Measurements from ENCODE around the gene DPP6. TPM values are rescaled to one million over a fixed set of nuclear protein-coding genes. Genes with fewer than 3 reads are reported as not detected.
A peak's percentile ranks its signal among the peaks of the same experiment; 100 is the strongest.
"Not testable (repeated sequence)": the region's sequence is repeated elsewhere in the genome, so short reads cannot be mapped to it uniquely, and the experiment has no call there.

DPP6 gene
- total RNA-seq, 2 donors from 2014 or later = 0.99 to 1.8 TPM

DNA sequence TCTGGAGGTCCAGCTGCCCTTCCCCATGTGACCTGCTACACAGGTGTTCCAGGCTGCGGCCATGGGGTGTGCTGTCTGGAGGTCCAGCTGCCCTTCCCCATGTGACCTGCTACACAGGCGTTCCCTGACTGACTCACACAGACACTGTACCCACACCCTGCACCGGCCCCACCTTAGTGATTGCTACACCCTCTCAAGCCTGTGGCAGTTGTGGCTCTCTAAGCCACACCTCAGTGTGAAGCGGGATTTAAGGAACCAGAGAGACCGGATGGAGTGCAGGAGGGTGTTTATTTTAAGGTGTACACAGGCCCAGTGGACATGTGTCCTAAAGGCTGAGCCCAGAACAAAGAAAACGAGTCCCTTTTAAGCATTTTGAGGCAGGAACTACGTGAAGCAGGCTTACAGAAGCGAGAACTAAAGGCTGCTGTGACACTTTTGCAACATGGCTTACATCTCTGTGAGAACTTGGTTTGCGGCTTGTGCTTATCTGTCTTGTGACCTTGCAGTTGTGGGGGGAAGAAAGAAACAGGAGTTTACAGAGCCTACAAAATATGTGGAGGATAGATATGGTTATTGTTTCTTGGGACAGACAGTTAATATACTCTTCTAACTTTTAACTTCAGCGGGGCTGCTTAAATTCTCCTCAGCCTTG is 624.4 kb downstream of the DPP6 start:
- H3K4me1 ChIP-seq = peaks cover 5% of the 10 kb centered on the region
- intact Hi-C loops (cut with DNase I) = no loop called here
- DNase-seq (peak in 3 of 4 donors; percentile 33 to 55 (median 54)), ATAC-seq (peak; percentile 79)
- H3K27me3 ChIP-seq = no peaks in the 10 kb centered on the region
- H3K9me3 ChIP-seq = no peaks in the 10 kb centered on the region
- H3K4me3 ChIP-seq = no peak overlapping the region
- no peak overlapping the region for H3K27ac ChIP-seq
- H3K36me3 ChIP-seq (replicated peaks in 1 of 2; ENCODE audit: insufficient read depth in 1 of 2, low read depth in 2 of 2) = no peaks in the 10 kb centered on the region
- WGBS, 2 donors = 45 to 46% methylated on average over 9 to 10 of the region's 10 CpGs
- no peak for TF ChIP-seq POLR2A (IDR thresholded peaks at IDR 0.05)
- TF ChIP-seq, protein P1, sequence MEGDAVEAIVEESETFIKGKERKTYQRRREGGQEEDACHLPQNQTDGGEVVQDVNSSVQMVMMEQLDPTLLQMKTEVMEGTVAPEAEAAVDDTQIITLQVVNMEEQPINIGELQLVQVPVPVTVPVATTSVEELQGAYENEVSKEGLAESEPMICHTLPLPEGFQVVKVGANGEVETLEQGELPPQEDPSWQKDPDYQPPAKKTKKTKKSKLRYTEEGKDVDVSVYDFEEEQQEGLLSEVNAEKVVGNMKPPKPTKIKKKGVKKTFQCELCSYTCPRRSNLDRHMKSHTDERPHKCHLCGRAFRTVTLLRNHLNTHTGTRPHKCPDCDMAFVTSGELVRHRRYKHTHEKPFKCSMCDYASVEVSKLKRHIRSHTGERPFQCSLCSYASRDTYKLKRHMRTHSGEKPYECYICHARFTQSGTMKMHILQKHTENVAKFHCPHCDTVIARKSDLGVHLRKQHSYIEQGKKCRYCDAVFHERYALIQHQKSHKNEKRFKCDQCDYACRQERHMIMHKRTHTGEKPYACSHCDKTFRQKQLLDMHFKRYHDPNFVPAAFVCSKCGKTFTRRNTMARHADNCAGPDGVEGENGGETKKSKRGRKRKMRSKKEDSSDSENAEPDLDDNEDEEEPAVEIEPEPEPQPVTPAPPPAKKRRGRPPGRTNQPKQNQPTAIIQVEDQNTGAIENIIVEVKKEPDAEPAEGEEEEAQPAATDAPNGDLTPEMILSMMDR (IDR thresholded peaks at IDR 0.05) = no peak

DNA sequence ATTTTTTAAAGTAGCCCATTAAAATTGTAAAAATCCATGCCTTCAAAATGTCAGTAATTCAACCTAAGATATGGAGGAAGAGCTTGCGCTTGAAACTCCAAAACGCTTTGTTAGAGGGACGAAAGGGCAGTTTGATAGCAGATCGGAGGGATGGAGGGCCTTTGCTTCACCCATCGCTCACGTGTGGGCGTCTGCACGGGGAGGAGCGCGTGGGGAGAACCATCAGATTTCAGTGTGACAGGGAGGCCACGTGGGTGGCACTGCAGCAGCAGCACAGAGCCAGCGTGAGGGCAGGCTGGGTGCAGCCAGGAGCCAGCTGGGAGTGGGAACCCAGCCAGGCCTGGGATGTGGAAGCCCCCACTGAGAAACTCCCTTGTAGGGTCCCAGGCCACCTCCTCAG is 625.3 kb downstream of the DPP6 start:
- no peaks in the 10 kb centered on the region for H3K27me3 ChIP-seq
- intact Hi-C loops (cut with DNase I) = no loop called here
- H3K27ac ChIP-seq = no peak overlapping the region
- peaks cover 5% of the 10 kb centered on the region for H3K4me1 ChIP-seq
- DNase-seq = no peak
- WGBS, 2 donors = 84 to 87% methylated on average over 11 to 12 of the region's 12 CpGs
- TF ChIP-seq POLR2A (IDR thresholded peaks at IDR 0.05) = no peak
- TF ChIP-seq, protein P1 (IDR thresholded peaks at IDR 0.05) = no peak
- no peaks in the 10 kb centered on the region for H3K36me3 ChIP-seq (replicated peaks in 1 of 2; ENCODE audit: insufficient read depth in 1 of 2, low read depth in 2 of 2)
- no peak for ATAC-seq
- H3K4me3 ChIP-seq = no peak overlapping the region
- H3K9me3 ChIP-seq = no peaks in the 10 kb centered on the region

DNA sequence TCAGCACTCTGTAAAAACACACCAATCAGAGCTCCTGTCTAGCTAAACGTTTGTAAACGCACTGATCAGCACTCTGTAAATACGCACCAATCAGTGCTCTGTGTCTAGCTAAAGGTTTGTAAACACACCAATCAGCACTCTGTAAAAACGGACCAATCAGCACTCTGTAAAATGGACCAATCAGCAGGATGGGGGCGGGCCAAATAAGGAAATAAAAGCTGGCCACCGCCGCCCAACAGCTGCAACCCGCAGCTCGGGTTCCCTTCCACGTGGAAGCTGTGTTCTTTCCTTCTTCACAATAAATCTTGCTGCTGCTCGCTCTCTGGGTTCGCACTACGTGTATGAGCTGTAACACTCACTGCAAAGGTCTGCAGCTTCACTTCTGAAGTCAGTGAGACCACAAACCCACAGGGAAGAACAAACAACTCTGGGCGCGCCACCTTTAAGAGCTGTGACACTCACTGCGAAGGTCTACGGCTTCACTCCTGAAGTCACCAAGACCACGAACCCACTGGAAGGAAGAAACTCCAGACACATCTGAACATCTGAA is 625.9 kb downstream of the DPP6 start:
- H3K9me3 ChIP-seq; H3K36me3 ChIP-seq (replicated peaks in 1 of 2; ENCODE audit: insufficient read depth in 1 of 2, low read depth in 2 of 2); H3K4me3 ChIP-seq; H3K27ac ChIP-seq; H3K27me3 ChIP-seq; ATAC-seq; DNase-seq; H3K4me1 ChIP-seq; intact Hi-C loops (cut with DNase I): not testable (repeated sequence)
- 85 to 88% methylated on average over 16 to 18 of the region's 18 CpGs for WGBS, 2 donors

DNA sequence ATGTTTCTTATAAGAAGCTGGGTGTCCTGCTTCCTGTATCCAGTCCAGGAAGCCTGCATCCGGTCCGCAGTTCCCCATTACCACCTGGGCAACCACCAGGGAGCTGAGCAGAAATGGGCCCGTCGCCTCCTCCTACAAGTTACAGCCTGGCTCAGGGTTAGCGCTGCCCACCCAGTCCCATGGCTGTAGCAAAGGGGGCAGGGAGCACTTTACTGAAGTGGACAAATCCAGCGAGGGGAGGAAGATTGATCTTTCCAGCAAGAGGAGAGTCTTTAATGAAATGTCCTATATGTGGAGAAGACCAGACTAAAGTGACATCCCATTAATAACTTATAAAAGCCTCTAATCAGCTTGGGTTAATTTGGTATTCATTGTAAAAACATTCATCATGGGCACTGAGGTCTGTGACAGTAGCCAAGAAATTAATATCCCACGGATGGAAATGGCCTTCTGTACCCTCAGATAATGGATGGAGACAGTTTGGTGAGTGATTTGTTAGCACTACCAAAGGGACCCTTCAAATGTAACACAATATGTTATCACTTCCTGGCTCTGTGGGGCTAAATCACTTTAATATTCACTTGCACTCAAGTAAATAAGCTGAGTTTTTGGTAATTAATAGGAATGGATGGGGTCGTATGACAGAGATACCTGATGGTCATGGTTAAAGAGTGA is 627.3 kb downstream of the DPP6 start:
- ATAC-seq (no peak), DNase-seq (no peak)
- no peak for TF ChIP-seq POLR2A (IDR thresholded peaks at IDR 0.05)
- TF ChIP-seq, protein P1 (IDR thresholded peaks at IDR 0.05) = no peak
- H3K4me1 ChIP-seq = peaks cover 5% of the 10 kb centered on the region
- H3K27ac ChIP-seq = no peak overlapping the region
- intact Hi-C loops (cut with DNase I) = no loop called here
- H3K9me3 ChIP-seq = no peaks in the 10 kb centered on the region
- no peak overlapping the region for H3K4me3 ChIP-seq
- H3K27me3 ChIP-seq = no peaks in the 10 kb centered on the region
- 76 to 84% methylated on average over 6 to 8 of the region's 8 CpGs for WGBS, 2 donors
- H3K36me3 ChIP-seq (replicated peaks in 1 of 2; ENCODE audit: insufficient read depth in 1 of 2, low read depth in 2 of 2) = no peaks in the 10 kb centered on the region

DNA sequence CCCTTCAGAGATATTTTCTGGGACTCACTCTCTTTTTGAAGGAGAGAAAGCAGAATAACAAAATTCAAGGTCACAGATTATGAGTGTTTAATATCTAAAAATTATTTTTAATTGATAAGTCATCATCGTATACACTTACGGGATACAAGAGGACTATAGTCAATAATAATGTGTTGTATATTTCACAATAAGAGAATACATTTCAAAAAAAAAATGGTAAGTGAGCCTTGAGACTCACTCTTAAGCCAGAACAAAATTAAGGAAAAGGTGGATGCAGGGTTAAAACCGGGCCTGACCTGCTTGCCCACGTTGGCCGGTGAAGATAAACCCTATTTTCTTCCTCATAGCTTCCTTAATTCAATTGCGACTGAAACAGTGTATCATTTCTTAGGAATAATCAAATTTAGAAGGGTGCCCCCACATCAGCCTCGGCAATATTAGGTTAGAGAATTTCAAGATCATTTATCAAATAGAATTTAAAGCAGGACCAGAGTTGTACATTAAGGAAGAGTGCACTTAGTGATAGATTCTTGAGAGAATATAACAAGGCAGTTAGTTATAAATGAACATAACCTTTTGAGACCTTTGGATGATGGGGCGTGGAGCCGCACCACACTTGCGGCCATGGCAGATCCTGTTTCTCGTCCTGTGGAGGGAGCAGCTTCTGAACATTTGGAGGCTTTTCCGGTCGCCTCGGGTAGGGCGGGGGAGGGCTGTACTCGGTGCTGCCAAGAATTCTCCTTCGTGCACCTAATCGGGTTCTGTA is 628.9 kb downstream of the DPP6 start:
- ATAC-seq (no peak), DNase-seq (no peak)
- TF ChIP-seq, protein P1 (IDR thresholded peaks at IDR 0.05) = no peak
- TF ChIP-seq POLR2A (IDR thresholded peaks at IDR 0.05) = no peak
- intact Hi-C loops (cut with DNase I) = no loop called here
- H3K4me1 ChIP-seq = peaks cover 5% of the 10 kb centered on the region
- H3K27me3 ChIP-seq = no peaks in the 10 kb centered on the region
- 67 to 81% methylated on average over 18 of the region's 18 CpGs for WGBS, 2 donors
- H3K9me3 ChIP-seq = no peaks in the 10 kb centered on the region
- no peak overlapping the region for H3K27ac ChIP-seq
- H3K36me3 ChIP-seq (replicated peaks in 1 of 2; ENCODE audit: insufficient read depth in 1 of 2, low read depth in 2 of 2) = no peaks in the 10 kb centered on the region
- no peak overlapping the region for H3K4me3 ChIP-seq
